PFSK-1 (cell line): ENCODE data around the gene FAM50B.

Experiments used
- FOXP2 ChIP-seq: optimal IDR thresholded peaks from 2 replicates; pipeline ENCODE3; 2011; ENCODE audit warnings: borderline replicate concordance, control low read depth, inconsistent platforms; ENCODE audit not compliant: insufficient read depth; ENCODE audit errors: extremely low read length, extremely low read depth
- POLR2AphosphoS5 ChIP-seq: IDR thresholded peaks from 2 replicates; pipeline ENCODE4 v1.6.1; 2012; ENCODE audit warnings: low read depth, mild to moderate bottlenecking, control low read depth, low read length, moderate library complexity
- SIN3A ChIP-seq: IDR thresholded peaks from 2 replicates; pipeline ENCODE4 v1.6.1; 2012; ENCODE audit warnings: mild to moderate bottlenecking, low read length, moderate library complexity, borderline replicate concordance; ENCODE audit not compliant: insufficient read depth
- TAF1 ChIP-seq: IDR thresholded peaks from 2 replicates; pipeline ENCODE4 v1.6.1; 2012; ENCODE audit warnings: low read length, control low read depth, borderline replicate concordance; ENCODE audit not compliant: insufficient read depth
- TF ChIP-seq, protein P1 (sequence below), 2 experiments: IDR thresholded peaks; 2 replicates each; pipeline versions ENCODE4 v1.6.1 to v1.8.0; 2011 to 2012; ENCODE audit warnings: low read depth in 2 of 2, low read length in 2 of 2, control low read depth in 1 of 2, inconsistent platforms in 1 of 2, mild to moderate bottlenecking in 1 of 2, moderate library complexity in 1 of 2; ENCODE audit not compliant: insufficient read depth in 1 of 2

Gene FAM50B

DNA sequence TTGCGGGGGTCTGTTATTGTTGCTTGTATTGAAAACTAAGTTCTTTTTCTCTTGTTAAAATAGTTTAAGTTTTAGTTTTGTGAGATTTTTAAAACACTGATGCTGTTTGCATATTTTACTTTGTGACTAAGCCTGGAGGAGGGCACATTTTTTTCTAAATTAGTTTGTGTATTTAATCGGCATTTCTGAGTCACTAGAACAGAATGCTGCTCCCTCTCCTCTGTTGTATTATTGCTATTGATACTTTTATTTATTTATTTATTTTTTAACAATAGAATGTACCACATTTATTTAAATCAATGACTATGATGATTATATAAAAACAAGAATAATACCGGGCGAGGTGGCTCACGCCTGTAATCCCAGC, 5.1 kb upstream of the FAM50B start:
- TF ChIP-seq TAF1 (no peak), SIN3A (no peak), POLR2AphosphoS5 (no peak), FOXP2 (no peak)
- TF ChIP-seq, protein P1, sequence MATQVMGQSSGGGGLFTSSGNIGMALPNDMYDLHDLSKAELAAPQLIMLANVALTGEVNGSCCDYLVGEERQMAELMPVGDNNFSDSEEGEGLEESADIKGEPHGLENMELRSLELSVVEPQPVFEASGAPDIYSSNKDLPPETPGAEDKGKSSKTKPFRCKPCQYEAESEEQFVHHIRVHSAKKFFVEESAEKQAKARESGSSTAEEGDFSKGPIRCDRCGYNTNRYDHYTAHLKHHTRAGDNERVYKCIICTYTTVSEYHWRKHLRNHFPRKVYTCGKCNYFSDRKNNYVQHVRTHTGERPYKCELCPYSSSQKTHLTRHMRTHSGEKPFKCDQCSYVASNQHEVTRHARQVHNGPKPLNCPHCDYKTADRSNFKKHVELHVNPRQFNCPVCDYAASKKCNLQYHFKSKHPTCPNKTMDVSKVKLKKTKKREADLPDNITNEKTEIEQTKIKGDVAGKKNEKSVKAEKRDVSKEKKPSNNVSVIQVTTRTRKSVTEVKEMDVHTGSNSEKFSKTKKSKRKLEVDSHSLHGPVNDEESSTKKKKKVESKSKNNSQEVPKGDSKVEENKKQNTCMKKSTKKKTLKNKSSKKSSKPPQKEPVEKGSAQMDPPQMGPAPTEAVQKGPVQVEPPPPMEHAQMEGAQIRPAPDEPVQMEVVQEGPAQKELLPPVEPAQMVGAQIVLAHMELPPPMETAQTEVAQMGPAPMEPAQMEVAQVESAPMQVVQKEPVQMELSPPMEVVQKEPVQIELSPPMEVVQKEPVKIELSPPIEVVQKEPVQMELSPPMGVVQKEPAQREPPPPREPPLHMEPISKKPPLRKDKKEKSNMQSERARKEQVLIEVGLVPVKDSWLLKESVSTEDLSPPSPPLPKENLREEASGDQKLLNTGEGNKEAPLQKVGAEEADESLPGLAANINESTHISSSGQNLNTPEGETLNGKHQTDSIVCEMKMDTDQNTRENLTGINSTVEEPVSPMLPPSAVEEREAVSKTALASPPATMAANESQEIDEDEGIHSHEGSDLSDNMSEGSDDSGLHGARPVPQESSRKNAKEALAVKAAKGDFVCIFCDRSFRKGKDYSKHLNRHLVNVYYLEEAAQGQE (IDR thresholded peaks at IDR 0.05; ENCODE audit: insufficient read depth in 1 of 2, low read depth in 2 of 2, low read length in 2 of 2) = no peak

DNA sequence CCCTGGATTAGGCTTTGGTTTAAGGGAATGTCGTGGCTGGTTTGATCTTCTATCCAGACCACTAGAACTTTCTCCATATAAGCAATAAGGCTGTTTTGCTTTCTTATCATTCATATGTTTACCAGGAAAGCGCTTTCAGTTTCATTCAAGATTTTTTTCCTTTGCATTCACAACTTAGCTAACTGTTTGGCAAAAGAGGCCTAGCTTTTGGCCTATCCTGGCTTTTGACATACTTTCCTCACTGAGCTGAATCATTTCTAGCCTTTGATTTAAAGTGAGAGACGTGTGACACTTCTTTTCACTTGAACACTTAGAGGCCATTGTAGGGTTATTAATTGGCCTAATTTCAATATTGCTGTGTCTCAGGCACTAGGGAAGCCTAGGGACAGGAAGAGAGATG, 1.7 kb upstream of the FAM50B start:
- TF ChIP-seq POLR2AphosphoS5 (no peak), TAF1 (no peak)

DNA sequence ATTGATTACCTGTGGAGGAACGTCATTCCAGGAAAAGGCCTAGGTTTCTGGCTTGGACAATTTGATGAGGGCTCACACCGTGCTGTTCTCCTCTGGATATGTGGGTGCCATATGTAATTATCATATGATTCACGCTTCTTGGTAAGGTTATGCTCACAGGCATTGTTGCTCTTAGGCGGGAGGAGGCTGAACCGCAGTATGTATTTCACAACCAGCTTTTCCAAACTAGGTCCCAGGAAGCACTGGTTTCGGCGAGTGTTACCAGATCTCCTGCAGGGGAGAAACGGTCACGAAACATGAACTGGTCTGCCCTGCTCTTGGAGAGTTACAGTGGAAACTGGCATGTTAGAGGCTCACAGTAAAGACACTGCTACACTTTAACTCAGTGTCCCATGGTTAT, 793 bp upstream of the FAM50B start:
- no peak for TF ChIP-seq FOXP2
- TF ChIP-seq POLR2AphosphoS5 = no peak
- no peak for TF ChIP-seq SIN3A
- no peak for TF ChIP-seq TAF1
- TF ChIP-seq, protein P1 (IDR thresholded peaks at IDR 0.05; ENCODE audit: insufficient read depth in 1 of 2, low read depth in 2 of 2, low read length in 2 of 2) = no peak

DNA sequence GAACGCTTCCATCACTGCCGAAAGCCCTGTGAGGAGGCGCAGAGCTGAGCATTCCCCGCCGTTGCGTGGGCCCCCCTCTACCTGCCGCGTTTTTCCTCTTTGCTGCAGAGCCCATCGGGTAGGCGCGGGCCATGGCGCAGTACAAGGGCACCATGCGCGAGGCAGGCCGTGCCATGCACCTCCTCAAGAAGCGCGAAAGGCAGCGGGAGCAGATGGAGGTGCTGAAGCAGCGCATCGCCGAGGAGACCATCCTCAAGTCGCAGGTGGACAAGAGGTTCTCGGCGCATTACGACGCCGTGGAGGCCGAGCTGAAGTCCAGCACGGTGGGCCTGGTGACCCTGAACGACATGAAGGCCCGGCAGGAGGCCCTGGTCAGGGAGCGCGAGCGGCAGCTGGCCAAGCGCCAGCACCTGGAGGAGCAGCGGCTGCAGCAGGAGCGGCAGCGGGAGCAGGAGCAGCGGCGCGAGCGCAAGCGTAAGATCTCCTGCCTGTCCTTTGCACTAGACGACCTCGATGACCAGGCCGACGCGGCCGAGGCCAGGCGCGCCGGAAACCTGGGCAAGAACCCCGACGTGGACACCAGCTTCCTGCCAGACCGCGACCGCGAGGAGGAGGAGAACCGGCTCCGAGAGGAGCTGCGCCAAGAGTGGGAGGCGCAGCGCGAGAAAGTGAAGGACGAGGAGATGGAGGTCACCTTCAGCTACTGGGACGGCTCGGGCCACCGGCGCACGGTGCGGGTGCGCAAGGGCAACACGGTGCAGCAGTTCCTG, 693 bp downstream of the FAM50B start:
- TF ChIP-seq, protein P1 (IDR thresholded peaks at IDR 0.05; ENCODE audit: insufficient read depth in 1 of 2, low read depth in 2 of 2, low read length in 2 of 2) = no peak
- no peak for TF ChIP-seq FOXP2
- TF ChIP-seq SIN3A = no peak
- no peak for TF ChIP-seq TAF1
- TF ChIP-seq POLR2AphosphoS5 = no peak

DNA sequence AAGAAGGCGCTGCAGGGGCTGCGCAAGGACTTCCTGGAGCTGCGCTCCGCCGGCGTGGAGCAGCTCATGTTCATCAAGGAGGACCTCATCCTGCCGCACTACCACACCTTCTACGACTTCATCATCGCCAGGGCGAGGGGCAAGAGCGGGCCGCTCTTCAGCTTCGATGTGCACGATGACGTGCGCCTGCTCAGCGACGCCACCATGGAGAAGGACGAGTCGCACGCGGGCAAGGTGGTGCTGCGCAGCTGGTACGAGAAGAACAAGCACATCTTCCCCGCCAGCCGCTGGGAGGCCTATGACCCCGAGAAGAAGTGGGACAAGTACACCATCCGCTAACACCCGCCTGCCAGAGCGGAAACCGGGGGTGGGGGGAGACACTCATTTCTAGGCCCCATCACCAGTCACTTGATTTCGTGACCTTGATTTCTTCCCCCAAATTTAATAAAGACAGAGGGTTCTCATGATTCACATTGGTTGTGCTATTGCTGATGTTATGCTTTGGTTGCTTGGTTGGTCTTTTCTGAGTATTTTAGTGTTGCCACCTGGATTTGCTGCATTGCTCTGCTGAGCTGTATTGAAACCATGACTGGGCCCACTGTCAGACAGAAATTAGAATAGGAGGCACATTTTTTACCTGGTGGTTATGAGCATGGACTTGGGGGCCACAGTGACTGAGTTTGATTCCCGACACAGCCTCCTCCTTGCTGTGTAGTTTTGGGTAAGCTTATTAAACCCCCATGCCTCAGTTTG, 1.5 kb downstream of the FAM50B start:
- TF ChIP-seq, protein P1 (IDR thresholded peaks at IDR 0.05; ENCODE audit: insufficient read depth in 1 of 2, low read depth in 2 of 2, low read length in 2 of 2) = no peak
- TF ChIP-seq SIN3A = no peak
- no peak for TF ChIP-seq POLR2AphosphoS5
- no peak for TF ChIP-seq FOXP2
- TF ChIP-seq TAF1 = no peak
